Activated CD8-positive, alpha-beta memory T cell treated with anti-CD3 and anti-CD28 coated beads for 24 hours (primary cell): ENCODE data around the gene ATP6V1F.

ENCODE experiments used
- DNase-seq: peaks from one replicate; pipeline ENCODE4 v3.0.0-alpha.2; 2020

The ATP6V1F gene

DNA sequence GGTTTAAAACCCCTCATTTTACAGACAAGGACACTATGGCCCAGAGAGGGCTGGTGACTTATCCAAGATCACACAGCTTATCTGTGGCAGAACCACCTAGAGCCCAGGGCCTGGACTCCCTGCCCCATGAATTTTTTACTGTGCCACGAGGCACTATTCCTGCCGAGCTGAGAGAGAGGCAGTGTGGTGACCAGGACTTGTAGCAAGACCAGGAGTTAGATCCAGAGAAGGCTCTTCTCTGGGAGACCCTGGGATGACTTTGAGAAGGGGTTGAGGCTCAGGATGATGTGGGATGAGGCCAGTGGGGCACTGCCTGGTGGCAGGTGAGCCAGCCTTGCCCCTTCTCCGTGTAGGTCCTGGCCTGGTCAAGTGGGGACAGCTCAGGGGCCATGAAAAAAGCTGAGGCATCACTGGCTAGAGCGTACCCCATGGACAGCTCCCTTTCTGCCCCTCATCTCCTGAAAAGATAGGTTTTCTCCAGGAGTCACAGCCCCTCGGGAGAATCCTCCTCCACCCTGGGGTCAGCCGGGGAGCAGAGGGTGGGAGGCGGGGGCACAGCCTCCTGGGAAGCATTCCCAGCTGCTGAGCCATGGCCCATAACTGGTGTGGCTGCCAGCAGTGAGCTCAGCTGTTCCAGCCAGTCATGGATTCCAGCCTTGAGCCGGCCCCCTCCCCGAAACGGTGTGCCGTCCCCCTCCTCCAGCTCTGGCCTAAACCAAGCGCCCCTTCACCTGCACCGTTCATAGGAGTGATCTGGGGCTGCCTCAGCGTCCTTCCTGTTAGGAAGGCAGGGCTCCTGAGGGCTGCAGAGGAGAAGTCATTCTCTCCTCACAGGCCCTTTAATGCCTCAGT, 26.6 kb upstream of the ATP6V1F start:
- DNase-seq: no peak

DNA sequence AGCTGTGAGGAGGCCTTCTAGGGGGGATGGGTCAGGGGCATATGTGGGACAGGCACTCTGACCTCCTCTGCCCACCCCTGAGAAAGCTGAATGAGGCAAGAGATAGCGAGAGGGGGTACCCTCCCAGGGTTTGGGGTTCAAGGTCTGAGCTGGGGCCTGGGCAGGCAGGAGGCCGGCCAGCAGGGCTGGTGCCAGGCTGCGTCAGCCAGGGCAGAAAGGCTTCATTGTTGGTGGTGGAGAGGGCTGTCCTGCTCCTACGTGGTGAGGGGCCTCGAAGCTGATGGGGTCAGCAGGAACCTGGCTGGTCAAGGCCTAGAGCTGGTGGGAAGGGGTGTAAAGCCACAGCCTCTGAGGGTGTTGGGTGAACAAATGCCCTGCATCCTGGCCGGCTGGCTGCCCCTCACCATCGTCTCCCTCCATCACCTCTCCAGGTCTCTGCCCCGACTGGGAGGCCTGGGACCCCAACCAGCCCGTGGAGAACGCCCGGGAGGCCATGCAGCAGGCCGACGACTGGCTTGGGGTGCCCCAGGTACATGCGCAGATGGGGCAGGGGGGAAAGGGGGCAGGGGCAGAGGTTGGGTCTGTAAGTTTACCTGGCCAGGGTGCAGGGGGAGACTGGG, 25.8 kb upstream of the ATP6V1F start:
- no peak for DNase-seq

- no peak for DNase-seq
Measured at GRCh38 chr7:128837521-128837921, 25.1 kb upstream of the ATP6V1F start.

GRCh38 chr7:128838109-128838779, 24.4 kb upstream of the ATP6V1F start:
- no peak for DNase-seq

GRCh38 chr7:128838981-128839731, 23.5 kb upstream of the ATP6V1F start:
- DNase-seq: no peak

DNA sequence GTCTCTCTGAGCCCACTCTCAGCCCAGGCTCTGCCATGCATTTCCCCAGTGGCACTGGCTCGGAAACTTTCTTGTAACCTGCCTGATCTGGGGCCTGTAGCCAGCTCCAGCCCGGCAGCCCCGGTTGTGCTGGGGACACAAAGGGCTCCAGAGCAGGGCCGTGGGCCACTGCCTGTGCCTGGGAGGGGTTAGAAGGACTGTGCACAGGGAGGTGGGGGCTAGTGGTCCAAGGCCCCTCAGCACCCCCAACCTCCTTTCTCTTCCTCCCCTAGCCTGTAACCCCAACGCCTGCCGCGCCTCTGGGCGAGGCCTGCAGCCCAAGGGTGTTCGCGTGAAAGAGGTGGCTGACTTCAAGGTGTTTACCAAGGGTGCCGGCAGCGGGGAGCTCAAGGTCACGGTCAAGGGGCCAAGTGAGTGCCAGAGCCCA, 22.9 kb upstream of the ATP6V1F start:
- no peak for DNase-seq

GRCh38 chr7:128840326-128841170, 22.1 kb upstream of the ATP6V1F start:
- DNase-seq: no peak

DNA sequence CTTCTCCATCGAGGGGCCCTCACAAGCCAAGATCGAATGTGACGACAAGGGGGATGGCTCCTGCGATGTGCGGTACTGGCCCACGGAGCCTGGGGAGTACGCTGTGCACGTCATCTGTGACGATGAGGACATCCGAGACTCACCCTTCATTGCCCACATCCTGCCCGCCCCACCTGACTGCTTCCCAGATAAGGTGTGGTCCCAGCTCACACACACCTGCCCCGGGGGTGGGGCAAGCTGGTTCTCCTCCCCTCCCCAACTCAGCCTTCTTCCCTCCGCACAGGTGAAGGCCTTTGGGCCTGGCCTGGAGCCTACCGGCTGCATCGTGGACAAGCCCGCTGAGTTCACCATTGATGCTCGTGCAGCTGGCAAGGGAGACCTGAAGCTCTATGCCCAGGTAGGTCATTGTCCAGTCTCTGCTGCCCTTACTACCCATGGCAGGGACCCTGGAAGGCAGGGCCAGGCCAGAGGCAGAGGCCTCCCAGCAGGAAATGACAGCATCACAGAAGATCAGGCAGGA, 21.4 kb upstream of the ATP6V1F start:
- no peak for DNase-seq

DNA sequence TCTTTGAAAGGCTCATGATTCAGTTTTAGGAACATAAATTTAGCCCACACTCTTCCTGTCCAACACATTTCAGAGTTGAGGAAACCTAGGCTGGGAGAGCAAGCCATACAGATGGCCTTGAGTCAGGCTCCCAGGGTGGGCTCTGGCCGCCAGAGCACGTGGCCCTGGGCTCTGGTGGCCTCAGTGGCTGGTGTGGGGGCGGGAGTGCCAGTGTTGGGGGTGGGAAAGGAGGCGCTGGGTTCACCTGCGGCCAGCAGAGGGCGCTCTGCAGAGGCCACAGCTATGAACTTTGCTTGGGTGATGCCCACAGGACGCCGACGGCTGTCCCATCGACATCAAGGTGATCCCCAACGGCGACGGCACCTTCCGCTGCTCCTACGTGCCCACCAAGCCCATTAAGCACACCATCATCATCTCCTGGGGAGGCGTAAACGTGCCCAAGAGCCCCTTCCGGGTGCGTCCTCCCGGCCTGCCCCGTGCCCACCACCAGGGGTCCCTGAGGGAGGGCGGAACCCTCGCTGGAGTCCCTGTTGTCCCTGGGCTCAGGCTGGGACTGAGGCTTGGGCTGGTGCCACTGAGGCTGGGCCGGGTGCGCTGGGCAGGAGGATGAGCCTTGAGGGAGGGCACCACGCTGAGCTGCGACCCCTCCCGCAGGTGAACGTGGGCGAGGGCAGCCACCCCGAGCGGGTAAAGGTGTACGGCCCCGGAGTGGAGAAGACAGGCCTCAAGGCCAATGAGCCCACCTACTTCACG, 20.6 kb upstream of the ATP6V1F start:
- peak; percentile 81 for DNase-seq

GRCh38 chr7:128842674-128843641, 19.7 kb upstream of the ATP6V1F start:
- DNase-seq: no peak

- DNase-seq: no peak
Measured at GRCh38 chr7:128843938-128844621, 18.6 kb upstream of the ATP6V1F start.

DNA sequence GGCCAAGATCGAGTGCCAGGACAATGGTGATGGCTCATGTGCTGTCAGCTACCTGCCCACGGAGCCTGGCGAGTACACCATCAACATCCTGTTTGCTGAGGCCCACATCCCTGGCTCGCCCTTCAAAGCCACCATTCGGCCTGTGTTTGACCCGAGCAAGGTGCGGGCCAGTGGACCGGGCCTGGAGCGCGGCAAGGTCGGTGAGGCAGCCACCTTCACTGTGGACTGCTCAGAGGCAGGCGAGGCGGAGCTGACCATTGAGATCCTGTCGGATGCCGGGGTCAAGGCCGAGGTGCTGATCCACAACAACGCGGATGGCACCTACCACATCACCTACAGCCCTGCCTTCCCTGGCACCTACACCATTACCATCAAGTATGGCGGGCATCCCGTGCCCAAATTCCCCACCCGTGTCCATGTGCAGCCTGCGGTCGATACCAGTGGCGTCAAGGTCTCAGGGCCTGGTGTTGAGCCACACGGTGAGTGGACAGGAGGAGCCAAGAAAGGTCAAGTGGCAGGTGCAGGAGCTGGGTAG, 17.8 kb upstream of the ATP6V1F start:
- no peak for DNase-seq

- DNase-seq: no peak
Measured at GRCh38 chr7:128845475-128845874, 17.2 kb upstream of the ATP6V1F start.

GRCh38 chr7:128845987-128846386, 16.7 kb upstream of the ATP6V1F start:
- DNase-seq: no peak

DNA sequence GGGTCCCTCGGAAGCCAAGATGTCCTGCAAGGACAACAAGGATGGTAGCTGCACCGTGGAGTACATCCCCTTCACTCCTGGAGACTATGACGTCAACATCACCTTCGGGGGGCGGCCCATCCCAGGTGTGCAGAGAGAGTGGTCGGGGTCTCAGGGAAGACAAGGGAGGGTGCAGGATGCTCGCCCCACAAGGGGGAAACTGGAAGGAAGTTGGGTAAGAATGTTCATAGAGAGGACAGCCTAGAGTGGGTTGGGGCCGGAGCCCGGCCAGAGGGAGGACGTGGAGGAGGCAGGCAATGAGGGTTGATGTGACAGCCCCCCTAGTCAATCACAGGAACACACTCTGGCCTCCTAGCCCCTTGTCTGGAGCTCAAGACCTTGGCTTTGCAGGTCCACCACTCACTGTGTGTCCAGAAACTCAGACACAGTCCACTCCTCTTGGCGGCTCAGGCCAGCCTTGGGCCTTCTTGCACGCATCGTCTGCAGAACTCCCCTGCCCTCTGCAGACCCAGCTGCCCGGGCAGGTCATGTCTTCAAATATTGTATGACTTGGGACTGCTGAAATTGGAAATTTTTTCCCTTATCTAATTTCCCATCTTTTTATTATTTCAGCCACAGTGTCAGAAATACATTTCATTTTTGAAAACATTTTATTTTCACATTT, 15.7 kb upstream of the ATP6V1F start:
- no peak for DNase-seq

DNA sequence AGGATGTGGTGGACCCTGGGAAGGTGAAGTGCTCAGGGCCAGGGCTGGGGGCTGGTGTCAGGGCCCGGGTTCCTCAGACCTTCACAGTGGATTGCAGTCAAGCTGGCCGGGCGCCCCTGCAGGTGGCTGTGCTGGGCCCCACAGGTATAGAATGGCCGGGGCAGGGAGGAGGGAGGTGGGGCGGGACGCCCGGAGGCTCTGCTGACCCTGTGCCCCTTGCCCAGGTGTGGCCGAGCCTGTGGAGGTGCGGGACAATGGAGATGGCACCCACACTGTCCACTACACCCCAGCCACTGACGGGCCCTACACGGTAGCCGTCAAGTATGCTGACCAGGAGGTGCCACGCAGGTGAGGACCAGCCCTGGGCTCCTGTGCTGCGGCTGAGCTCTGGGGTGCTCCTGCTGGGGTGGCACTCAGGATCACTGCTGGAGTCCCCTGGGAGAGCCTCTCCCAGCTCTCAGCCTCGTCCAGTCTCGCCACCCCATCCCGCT, 14.9 kb upstream of the ATP6V1F start:
- no peak for DNase-seq

- no peak for DNase-seq
Measured at GRCh38 chr7:128848289-128849155, 14.1 kb upstream of the ATP6V1F start.
